ENCODE results near the gene HIC2.
"Not testable (repeated sequence)": the region's sequence is repeated elsewhere in the genome, so short reads cannot be mapped to it uniquely, and the experiment has no call there.

The HIC2 gene

DNA sequence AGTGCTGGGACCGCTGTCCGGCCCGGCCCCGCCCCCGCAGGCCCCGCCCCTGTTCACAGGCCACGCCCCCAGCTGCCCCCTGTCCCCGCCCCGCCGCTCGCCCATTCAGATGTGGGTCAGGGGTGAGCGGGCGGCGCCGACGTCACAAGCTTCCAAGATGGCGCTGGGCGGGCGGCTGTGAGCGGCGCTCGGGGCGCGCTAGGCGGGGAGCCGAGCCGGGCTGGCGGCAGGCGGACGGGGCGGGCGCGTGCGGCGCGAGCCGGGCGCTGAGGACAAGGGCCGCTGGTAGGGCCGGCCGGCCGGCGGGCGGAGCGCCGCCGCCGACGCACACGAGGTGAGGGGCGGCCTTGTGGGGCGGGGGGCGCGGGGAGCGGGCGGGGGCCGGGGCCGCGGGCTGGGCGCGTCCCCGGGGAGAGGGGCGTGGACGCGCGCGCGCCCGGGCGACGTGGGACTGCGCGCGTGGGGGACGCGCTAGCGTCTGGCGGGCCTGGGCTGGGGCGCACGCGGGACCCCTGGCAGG lies at the start of gene HIC2:
Gene HIC2 (plus strand): TSS at position 145 of the 520 bp plus-strand sequence. CDS start 25,461 bp downstream, outside the sequence.
- DNase-seq, result not testable (repeated sequence)

DNA sequence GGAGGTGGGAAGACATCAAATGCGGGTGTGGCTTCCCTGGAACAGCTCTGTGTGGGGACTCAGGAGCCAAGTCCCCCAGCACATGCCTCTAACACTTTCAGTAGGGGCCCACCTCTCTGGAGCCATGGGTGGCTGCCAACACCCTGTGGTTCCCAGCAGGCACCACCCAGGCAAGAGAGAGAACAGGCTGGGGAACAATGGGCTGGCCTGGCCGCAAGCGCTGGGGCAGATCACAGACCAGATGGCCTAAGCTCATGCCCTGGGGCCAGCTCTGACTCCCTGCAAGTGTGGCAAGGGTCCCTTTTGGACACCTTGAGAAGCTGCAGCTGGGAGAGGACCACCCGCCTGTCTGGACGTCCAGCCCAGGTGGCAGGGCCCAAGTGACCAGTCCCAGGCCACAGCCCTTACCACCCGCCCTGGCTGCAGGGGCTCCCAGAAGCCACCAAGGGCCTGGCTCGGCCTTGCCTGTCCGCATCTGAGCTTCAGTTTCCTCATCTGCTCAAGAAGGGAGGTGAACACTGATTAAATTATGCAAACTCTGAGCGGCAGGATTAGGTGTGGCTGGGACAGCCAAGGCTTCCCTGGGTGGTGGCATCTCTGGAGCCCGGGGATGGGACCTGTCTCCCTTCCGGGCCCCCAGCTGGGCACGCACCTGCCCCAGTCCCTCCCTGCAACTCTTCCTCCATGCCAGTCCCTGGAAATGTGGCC lies 48.4 kb upstream of the HIC2 start:
- DNase-seq, result not testable (repeated sequence)

DNA sequence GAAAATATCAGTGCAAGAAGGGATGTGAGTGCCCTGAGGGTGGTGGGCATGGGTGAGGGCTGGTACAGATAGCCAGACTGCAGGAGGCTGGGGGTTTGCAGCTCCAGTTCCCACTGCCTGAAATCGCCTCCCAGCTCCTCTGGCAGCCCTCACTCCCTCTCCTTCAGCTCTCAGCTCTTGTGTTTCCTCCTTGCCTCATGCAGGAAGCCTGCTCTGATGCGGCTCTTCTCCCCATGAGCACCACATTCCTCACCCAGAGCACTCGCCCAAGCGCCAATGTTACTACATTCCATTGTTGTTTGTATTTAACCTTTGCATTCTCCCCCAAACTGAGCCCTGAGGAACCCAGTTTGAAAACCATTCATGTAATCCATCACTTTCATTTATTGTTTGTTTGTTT lies 41.3 kb upstream of the HIC2 start:
- not testable (repeated sequence) for DNase-seq

DNA sequence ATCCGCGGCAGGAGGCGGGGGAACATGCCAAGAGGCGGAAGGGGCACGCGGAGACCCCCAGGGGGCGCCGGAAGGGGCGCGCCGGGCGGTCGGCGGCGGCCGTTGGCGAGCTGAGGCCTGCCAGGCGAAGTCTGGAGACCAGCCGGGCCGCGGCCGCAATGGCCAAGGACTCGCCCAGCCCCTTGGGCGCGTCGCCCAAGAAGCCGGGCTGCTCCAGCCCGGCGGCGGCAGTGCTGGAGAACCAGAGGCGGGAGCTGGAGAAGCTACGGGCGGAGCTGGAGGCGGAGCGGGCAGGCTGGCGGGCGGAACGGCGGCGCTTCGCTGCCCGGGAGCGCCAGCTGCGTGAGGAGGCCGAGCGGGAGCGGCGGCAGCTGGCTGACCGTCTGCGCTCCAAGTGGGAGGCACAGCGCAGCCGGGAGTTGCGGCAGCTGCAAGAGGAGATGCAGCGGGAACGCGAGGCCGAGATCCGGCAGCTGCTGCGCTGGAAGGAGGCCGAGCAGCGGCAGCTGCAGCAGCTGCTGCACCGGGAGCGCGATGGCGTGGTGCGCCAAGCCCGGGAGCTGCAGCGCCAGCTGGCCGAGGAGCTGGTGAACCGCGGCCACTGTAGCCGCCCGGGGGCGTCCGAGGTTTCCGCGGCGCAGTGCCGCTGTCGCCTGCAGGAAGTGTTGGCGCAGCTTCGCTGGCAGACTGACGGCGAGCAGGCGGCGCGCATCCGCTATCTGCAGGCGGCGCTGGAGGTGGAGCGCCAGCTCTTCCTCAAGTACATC lies 33.3 kb upstream of the HIC2 start, which contains the start of gene RIMBP3B:
Gene RIMBP3B (plus strand): TSS at position 51 of the 767 bp plus-strand sequence. CDS start 108 bp downstream, at position 159.
- DNase-seq, result not testable (repeated sequence)

DNA sequence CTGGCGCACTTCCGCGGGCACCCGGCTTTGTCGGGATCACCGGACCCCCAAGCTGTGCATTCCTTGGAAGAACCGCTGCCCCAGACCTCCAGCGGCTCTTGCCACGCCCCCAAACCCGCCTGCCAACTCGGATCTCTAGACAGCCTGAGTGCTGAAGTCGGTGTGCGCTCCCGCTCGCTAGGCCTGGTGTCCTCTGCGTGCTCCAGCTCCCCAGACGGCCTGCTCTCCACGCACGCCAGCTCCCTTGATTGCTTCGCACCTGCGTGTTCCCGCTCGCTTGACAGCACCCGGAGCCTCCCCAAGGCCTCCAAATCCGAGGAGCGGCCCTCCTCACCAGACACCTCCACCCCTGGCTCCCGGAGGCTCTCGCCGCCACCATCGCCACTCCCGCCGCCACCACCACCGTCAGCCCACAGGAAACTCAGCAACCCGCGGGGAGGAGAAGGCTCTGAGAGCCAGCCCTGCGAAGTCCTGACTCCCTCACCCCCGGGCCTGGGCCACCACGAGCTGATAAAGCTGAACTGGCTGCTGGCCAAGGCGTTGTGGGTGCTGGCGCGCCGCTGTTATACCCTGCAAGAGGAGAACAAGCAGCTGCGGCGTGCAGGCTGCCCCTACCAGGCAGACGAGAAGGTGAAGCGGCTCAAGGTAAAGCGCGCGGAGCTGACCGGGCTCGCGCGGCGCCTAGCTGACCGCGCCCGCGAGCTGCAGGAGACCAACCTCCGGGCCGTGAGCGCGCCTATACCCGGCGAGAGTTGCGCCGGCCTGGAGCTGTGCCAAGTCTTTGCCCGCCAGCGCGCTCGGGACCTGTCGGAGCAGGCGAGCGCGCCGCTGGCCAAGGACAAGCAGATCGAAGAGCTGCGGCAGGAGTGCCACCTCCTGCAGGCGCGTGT lies 32.5 kb upstream of the HIC2 start:
- not testable (repeated sequence) for DNase-seq

DNA sequence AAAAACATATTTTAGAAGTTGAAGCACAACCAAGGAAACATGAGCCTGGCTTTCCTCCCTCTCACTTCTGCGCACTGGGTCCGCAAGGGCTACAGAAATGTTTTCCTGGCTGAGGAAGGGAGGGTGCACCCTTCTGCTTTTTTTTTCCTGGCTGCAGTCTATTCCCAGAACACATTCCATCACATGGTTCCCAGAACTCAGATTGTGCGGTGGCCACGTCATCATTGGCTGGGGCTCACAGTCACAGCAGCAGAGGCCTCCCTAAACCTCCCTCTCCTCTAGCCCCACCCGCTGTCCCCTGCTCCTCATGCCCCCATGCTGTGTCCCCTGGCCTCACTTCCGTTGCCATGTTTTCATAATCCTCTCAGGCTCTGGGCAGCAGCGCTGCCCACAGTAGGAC lies 27.7 kb upstream of the HIC2 start:
- not testable (repeated sequence) for DNase-seq

DNA sequence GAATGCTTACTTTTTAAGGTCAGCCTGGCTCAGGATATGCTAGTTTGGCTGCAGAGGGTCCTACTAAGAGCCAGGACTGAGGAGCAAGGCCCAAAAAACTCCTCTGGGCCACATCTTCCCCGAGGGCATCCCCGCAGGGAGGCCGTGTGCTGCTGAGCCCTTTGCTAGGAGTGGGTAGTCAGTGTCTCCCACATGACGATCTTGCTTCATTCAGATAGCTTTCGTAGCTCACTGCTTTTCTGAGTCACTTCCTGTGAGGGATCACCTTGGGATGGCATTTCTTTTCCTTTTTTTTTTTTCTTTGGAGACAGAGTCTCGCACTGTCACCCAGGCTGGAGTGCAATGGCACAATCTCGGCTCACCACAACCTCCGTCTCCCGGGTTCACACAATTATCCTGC lies 27.2 kb upstream of the HIC2 start:
- DNase-seq, result not testable (repeated sequence)

DNA sequence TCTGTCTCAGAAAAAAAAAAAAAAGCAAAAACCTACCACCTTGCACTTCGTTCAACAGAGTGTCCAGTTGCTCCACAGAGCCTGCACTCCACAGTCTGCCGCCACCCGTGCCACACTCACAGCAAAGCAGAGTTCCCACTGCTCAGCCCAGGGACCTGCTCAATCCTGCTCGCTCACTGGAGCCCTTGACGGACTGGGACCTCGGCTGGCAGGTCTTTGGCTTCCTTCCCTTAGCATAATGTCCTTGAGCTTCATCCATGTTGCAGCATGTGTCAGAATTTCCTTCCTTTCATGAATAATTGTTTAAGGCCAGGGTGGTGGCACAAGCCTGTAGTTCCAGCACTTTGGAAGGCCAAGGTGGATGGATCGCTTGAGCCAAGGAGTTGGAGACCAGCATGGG lies 22.6 kb upstream of the HIC2 start:
- DNase-seq, result not testable (repeated sequence)

DNA sequence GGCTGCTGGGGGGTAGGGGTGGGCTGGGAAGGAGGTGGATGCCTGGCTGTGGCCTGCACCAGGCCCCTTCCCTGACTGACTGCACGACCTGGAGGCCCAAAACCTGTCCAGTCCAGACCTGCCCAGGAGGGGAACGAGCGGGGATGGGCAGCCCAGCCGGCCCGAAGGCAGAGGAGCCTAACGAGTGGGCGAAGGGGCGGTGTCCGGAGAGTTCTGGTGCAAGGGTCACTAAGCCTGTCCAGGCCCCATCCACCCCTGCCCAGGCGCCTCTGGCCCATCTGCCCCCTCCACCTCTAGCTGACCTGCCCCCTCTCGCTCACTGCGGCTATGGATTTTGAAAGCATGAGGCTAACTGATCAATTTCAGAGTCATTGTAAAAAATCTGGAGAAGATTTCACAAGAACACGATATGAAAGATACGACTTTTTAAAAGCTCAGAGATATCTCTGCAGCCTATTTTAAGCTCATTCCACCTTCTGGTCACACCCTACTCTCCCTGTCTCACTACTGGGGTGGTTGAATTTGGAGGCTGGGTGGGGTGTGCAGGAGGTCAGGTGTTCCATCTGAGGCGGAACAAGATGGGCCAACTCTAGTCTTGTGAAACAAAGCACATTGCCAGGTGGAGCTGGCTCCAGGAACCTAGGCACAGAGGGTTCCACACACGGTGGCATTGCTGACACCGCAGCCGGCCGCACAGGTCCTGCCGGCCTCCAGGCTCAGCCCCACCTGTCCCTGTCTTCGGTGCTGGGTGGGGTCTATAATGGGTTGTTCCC lies 15.8 kb upstream of the HIC2 start:
- DNase-seq, result not testable (repeated sequence)

DNA sequence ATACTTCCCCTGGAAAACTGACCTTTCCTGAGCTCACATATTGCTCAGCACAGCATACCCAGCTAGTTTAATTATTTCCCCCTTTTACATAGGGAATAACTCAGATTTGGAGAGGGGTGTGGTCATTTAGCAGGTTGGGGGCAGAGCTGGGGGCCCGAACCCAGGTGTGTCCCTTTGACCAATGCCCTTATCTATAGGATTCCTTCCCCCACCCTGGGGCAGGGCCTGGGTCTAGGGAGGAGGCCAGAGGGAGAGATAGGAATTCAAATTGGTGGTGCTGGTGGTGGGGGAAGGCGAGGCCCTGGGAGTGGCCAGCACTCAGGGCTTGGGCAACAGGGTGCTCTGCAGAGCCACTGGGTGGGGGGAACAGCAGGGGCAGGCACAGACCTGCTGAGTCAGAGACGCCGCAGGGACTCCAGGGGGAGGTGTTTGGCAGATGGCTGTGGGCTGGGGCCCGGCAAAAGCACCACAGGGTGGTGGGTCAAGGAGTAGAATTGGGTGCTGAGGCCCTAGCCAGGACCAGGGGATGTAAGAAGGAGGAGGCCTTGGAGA lies 14.3 kb upstream of the HIC2 start:
- DNase-seq, result not testable (repeated sequence)

GRCh38 chr22:21407139-21407538 lies 10.0 kb upstream of the HIC2 start:
- not testable (repeated sequence) for DNase-seq

DNA sequence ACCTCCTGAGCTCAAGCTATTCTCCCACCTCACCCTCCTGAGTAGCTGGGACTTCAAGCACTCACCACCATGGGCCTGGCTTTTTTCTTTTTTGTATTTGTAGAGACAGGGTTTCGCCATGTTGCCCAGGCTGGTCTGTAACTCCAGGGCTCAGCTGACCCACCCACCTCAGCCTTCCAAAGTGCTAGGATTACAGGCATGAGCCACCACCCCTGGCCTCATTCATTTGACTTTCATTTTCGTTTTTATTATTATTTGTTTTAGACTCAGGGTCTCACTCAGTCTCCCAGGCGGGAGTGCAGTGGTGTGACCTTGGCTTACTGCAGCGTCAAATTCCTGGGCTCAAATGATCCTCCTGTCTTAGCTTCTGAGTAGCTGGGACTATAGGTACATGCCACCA lies 9.4 kb upstream of the HIC2 start:
- DNase-seq, result not testable (repeated sequence)

GRCh38 chr22:21416375-21416774 lies 796 bp upstream of the HIC2 start:
- DNase-seq, result not testable (repeated sequence)

DNA sequence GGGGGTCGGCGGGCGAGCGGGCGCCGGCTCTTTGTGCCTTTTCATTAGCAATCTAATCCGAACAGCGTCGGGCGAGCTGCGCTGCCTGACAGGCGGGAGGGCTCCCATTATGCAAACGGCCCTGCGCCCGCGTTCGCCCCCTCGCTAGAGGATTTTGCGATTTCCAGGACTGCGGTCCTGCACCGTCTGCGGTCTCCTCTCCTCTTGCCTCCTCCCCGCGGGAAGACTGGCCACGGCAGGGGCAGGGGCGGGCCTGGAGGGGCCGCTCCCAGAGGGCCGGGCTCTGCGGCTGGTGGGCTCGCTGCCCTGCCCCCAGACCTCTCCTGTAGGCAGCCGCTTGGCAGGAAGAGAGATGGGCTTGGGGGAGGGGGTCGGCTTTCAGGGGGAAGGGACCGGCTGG lies 682 bp downstream of the HIC2 start:
- not testable (repeated sequence) for DNase-seq

DNA sequence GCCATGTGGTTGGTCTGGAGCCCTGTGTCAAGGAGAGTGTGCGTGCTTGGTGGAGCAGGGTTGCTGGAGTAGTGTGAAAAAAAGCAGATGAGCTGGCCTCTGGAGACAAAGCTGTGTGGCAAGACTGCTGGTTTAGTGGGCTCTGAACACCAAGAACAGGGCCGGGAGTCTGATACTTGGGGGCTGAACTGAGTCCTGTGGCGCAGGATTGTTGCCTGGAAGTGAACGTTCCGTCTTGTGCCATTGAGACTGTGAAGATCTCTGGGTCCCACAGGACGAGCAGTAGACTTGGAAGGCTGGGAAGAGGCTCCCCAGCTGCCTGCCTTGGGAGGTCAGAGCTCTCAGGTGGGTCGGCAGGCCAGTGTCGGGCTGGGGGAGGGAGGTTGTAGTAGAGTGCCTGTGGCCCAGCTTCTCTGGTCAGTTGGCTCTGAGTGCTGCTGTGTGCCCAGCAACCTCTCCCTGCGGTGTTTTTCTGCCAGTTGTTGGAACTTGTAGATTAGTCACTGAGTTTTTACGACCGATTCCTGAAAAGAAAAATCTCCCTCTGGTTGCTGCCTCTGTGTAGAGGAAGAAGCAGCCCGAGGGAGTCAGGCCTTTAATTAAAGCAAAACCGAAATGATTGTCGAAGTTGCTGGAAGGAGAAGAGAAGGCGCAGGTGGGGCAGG lies 1.9 kb downstream of the HIC2 start:
- not testable (repeated sequence) for DNase-seq

DNA sequence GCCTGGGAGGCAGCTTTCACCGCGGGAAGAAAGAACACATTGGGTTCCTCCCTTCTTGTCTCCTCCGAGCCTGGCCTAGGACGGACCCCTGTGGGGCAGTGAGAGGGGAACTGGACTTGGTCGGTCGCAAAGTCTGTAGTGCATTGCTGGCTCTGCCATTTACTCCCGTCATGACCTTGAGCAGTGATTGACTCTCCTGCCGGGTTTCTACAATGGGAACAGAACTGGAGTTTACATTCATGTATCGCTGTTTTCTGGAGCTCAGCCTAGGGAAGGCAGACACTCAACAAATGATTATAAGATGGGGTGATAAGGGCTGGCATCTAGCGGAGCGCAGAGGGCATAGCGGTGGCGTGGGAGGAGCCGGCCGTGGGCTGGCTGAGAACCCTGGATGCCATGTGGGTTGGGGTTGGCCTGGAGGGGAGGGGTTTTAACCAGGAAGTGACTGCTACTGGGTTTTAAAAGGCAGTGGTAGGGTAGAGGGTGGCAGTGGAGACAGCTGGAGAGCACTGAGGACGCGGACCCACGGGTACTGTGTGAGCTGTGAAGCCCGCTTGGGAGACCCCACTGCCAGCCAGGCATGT lies 3.1 kb downstream of the HIC2 start:
- not testable (repeated sequence) for DNase-seq

- DNase-seq, result not testable (repeated sequence)
Measured at GRCh38 chr22:21424084-21424709, 7.0 kb downstream of the HIC2 start.

DNA sequence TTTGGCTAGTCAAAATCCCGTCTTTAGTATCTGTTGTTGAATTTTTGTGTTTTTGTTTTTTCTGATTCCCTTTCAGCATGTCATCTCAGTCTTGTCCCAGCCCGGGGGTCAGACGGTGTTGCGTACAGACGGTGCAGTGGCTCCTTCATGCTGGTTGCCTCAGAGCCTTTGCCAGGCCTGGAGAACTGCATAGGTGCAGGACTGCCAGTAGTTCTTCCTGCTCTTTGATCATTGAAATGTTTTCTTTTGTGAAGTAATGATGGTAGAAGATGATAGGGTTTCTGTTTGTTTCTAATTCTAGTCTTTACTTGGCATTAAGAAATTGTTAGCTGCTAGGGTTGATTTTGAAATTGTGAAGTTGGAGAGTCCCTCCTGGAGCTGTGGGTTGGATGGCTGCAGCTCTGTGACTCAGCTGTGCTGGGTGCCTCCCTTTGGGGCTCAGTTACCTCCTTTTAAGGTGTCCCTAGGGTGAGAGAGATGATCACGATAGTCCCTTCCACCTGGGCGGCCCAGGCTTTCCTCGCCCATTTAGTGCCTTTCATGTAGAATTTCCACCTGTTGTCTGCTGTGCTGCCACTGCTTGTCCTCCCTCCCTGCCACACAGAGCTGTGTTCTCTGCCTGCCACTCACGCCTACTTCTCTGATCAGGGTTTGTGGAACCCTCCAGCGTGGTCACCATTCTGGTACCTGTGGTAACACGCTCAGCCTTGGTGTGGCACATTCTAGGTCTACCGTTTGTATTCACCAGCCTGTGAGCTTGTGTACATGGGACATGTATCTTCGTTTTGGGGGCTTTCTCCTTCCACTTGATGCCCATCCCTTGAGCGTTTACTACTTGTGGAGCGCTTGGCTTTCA lies 17.4 kb downstream of the HIC2 start:
- not testable (repeated sequence) for DNase-seq

Data from NCI-H446 (cell line).